Endothelial cell of umbilical vein (primary cell): ENCODE results near the gene GOLT1A. TPM values are rescaled to one million over a fixed set of nuclear protein-coding genes. Genes with fewer than 3 reads are reported as not detected.

Source experiments
- BruUV-seq: library from RNA; stranded (reverse); fragments of 400-500 nt; replicated peaks from 2 replicates; lab custom pipeline; 2021; lab: Mats Ljungman, UMichigan
- CTCF ChIA-PET: fragments of 300-600, 350-600 bp; sonication (Branson Sonifier 250); formaldehyde crosslinking; loops from one replicate; lab custom pipeline; 2021; ENCODE audit warnings: antibody characterized with exemption, inconsistent platforms; lab: Charles Lee
- POLR2A ChIA-PET: fragments of 300-600, 350-600 bp; sonication (Branson Sonifier 250); formaldehyde crosslinking; loops from one replicate; lab custom pipeline; 2021; ENCODE audit warnings: antibody characterized with exemption, inconsistent platforms; lab: Charles Lee
- DNase-seq: peaks from one replicate; pipeline ENCODE4 v3.0.0-alpha.2; 2011; ENCODE audit warnings: low read depth, low spot score
- FAIRE-seq: peaks from 2 replicates; lab custom pipeline; 2011; peaks lifted over from hg19 to GRCh38; lab: Jason Lieb, UNC
- H2AFZ ChIP-seq: 2 replicates; pipeline ENCODE4 v1.6.0; 2012; ENCODE audit warnings: low read depth, low read length, control low read depth, inconsistent platforms
- H3K27ac ChIP-seq: 2 replicates; pipeline ENCODE4 v1.5.1; 2011; ENCODE audit warnings: low read depth, mild to moderate bottlenecking, control low read depth, low read length, moderate library complexity; ENCODE audit not compliant: insufficient read depth
- H3K27me3 ChIP-seq, 2 experiments: 2 replicates each; pipeline versions ENCODE4 v1.6.0 to v1.6.1; 2011; ENCODE audit warnings: low read length in 2 of 2, mixed read lengths in 1 of 2; ENCODE audit not compliant: control insufficient read depth in 2 of 2, insufficient read depth in 2 of 2
- H3K36me3 ChIP-seq, 2 experiments: 2 replicates in 1 of 2; 3 replicates in 1 of 2; pipeline ENCODE4 v1.5.1; 2011; ENCODE audit warnings: low read length in 2 of 2, mild to moderate bottlenecking in 1 of 2, moderate library complexity in 1 of 2; ENCODE audit not compliant: control insufficient read depth in 2 of 2, insufficient read depth in 2 of 2; ENCODE audit errors: extremely low read depth in 1 of 2
- H3K4me1 ChIP-seq: 3 replicates; pipeline ENCODE4 v1.5.1; 2011; ENCODE audit warnings: mild to moderate bottlenecking, low read length; ENCODE audit not compliant: control insufficient read depth, insufficient read depth; ENCODE audit errors: extremely low read depth
- H3K4me2 ChIP-seq: 2 replicates; pipeline ENCODE4 v1.6.1; 2011; ENCODE audit warnings: low read length, control low read depth, mixed read lengths; ENCODE audit not compliant: insufficient read depth
- H3K4me3 ChIP-seq, 3 experiments: fragments of 200-600 bp in 1 of 3; sonication (generic), shearing (Covaris generic) in 1 of 3; replicated peaks in 1 of 3; 2 replicates each; pipeline ENCODE4 v1.5.1; 2011 to 2016; ENCODE audit warnings: control low read depth in 3 of 3, low read length in 3 of 3, mild to moderate bottlenecking in 2 of 3, inconsistent platforms in 1 of 3, low read depth in 1 of 3, moderate library complexity in 1 of 3; ENCODE audit not compliant: insufficient read depth in 1 of 3
- H3K79me2 ChIP-seq: 2 replicates; pipeline ENCODE4 v1.6.0; 2012; ENCODE audit warnings: low read length, inconsistent platforms; ENCODE audit not compliant: control insufficient read depth, insufficient read depth
- H3K9ac ChIP-seq: replicated peaks from 2 replicates; pipeline ENCODE3; 2011; ENCODE audit warnings: low read length, control low read depth; ENCODE audit not compliant: insufficient read depth; ENCODE audit errors: extremely low read depth
- H3K9me1 ChIP-seq: replicated peaks from 3 replicates; pipeline ENCODE4 v1.6.0; 2011; ENCODE audit warnings: mild to moderate bottlenecking, low read length; ENCODE audit not compliant: control insufficient read depth, insufficient read depth; ENCODE audit errors: extremely low read depth
- H3K9me3 ChIP-seq: replicated peaks from 2 replicates; pipeline ENCODE4 v1.5.1; 2012; ENCODE audit warnings: low read length, inconsistent platforms; ENCODE audit not compliant: control insufficient read depth, insufficient read depth
- H4K20me1 ChIP-seq: replicated peaks from 2 replicates; pipeline ENCODE3; 2011; ENCODE audit warnings: mild to moderate bottlenecking, low read length; ENCODE audit not compliant: control insufficient read depth, insufficient read depth; ENCODE audit errors: extremely low read depth
- CTCF ChIP-seq, 2 donors: IDR thresholded peaks; 1 replicate in 1 of 2; 2 replicates in 1 of 2; pipeline ENCODE4 v1.5.1; 2011; ENCODE audit warnings: low read length in 2 of 2, mild to moderate bottlenecking in 2 of 2, moderate library complexity in 2 of 2, control low read depth in 1 of 2, inconsistent platforms in 1 of 2, low read depth in 1 of 2; ENCODE audit not compliant: insufficient read depth in 1 of 2; ENCODE audit errors: extremely low read depth in 1 of 2
- EZH2 ChIP-seq: IDR thresholded peaks from 2 replicates; pipeline ENCODE4 v1.6.1; 2012; ENCODE audit warnings: borderline replicate concordance, low read depth, mild to moderate bottlenecking, moderate library complexity, low read length, inconsistent platforms; ENCODE audit not compliant: severe bottlenecking
- FOS ChIP-seq: IDR thresholded peaks from 2 replicates; pipeline ENCODE4 v1.6.1; 2011; ENCODE audit warnings: mild to moderate bottlenecking, low read length, moderate library complexity, borderline replicate concordance; ENCODE audit not compliant: insufficient read depth
- GATA2 ChIP-seq: IDR thresholded peaks from 2 replicates; pipeline ENCODE4 v1.7.0; 2011; ENCODE audit warnings: low read depth, mild to moderate bottlenecking, moderate library complexity, mixed read lengths, low read length; ENCODE audit not compliant: insufficient read length, insufficient read depth
- JUN ChIP-seq: IDR thresholded peaks from 2 replicates; pipeline ENCODE4 v1.6.1; 2011; ENCODE audit warnings: borderline replicate concordance, low read depth; ENCODE audit not compliant: insufficient read length, insufficient read depth
- MAX ChIP-seq: IDR thresholded peaks from 2 replicates; pipeline ENCODE4 v1.6.1; 2011; ENCODE audit not compliant: insufficient read depth, insufficient read length
- MYC ChIP-seq: IDR thresholded peaks from one replicate; pipeline ENCODE4 v1.6.1; 2011; ENCODE audit warnings: mild to moderate bottlenecking, low read depth, low read length
- POLR2A ChIP-seq: IDR thresholded peaks from 2 replicates; pipeline ENCODE4 v1.6.1; 2012; ENCODE audit warnings: low read depth, mild to moderate bottlenecking, control low read depth, low read length
- POLR2AphosphoS5 ChIP-seq: IDR thresholded peaks from 2 replicates; pipeline ENCODE4 v1.6.1; 2012; ENCODE audit warnings: low read depth, mild to moderate bottlenecking, control low read depth, low read length, moderate library complexity; ENCODE audit not compliant: insufficient read depth
- dilution Hi-C: fragments of 300-500 bp; cut with MboI; formaldehyde crosslinking; loops from one replicate; pipeline ENCODE4 v1.15.0; 2019; ENCODE audit warnings: low sequenced_read_pairs; ENCODE audit not compliant: extremely low pct_ligation_motif_present
- intact Hi-C: fragments of 100-400 bp; cut with micrococcal nuclease; formaldehyde crosslinking; loops from one replicate; pipeline ENCODE4 v1.10.0; 2022
- polyA plus RNA-seq, 4 experiments: library from polyadenylated mRNA; depleted of rRNA in 3 of 4; stranded (reverse) in 3 of 4; unstranded in 1 of 4; fragments of >200 nt; gene quantifications; 2 replicates each; pipeline versions ENCODE4 v1.2.1 to v1.2.3, GENCODE V29; 2011 to 2012; ENCODE audit warnings: missing spikeins in 1 of 4
- total RNA-seq: library from RNA; stranded (reverse); gene quantifications from 2 replicates; pipeline ENCODE4 v1.2.3, GENCODE V29; 2021

Gene GOLT1A
- total and polyA plus RNA-seq, 2 donors (not counting 3 experiments of a cell fraction or from before 2014, with no cell fraction given), result not detected

- ChIA-PET CTCF (interaction anchor here (1.3 to 9.8 kb wide), 2 partner anchors 93 to 100 kb away, joined by 4 to 318 read pairs; partner anchors contain the start of gene PLEKHA6), POLR2A (no interaction called here)
- H3K9ac ChIP-seq, result no peak overlapping the region
- no peak for FAIRE-seq
- H3K27me3 ChIP-seq, result no peaks in the 10 kb centered on the region
- H3K4me2 ChIP-seq, result no peak overlapping the region
- dilution Hi-C loops, result no loop called here
- no peak overlapping the region for H2AFZ ChIP-seq
- no peak overlapping the region for H3K27ac ChIP-seq
- BruUV-seq, result no TSS peak
- H3K36me3 ChIP-seq, result no peaks in the 10 kb centered on the region
- no peaks in the 10 kb centered on the region for H3K9me3 ChIP-seq
- H4K20me1 ChIP-seq, result no peaks in the 10 kb centered on the region
- H3K4me3 ChIP-seq, result no peak overlapping the region
- peaks cover 4% of the 10 kb centered on the region for H3K4me1 ChIP-seq
- H3K79me2 ChIP-seq, result no peaks in the 10 kb centered on the region
- TF ChIP-seq MAX, result no peak
- no peak for TF ChIP-seq MYC
- TF ChIP-seq POLR2AphosphoS5, result no peak
- no peak for TF ChIP-seq EZH2
- intact Hi-C loops, result no loop called here
- H3K9me1 ChIP-seq, result no peaks in the 10 kb centered on the region
- no peak for DNase-seq
Observed at GRCh38 chr1:204261266-204261665, 47.5 kb upstream of the GOLT1A start.

GRCh38 chr1:204260601-204261197, 46.9 kb upstream of the GOLT1A start:
- no peak overlapping the region for H3K27ac ChIP-seq
- peaks cover 4% of the 10 kb centered on the region for H3K4me1 ChIP-seq
- H3K79me2 ChIP-seq, result no peaks in the 10 kb centered on the region
- H3K4me3 ChIP-seq, result no peak overlapping the region
- H3K36me3 ChIP-seq, result no peaks in the 10 kb centered on the region
- TF ChIP-seq JUN (no peak), POLR2AphosphoS5 (no peak), FOS (no peak), POLR2A (no peak), GATA2 (no peak), CTCF (IDR thresholded peaks at IDR 0.05; ENCODE audit: extremely low read depth in 1 of 2, insufficient read depth in 1 of 2, low read depth in 1 of 2, low read length in 2 of 2) (no peak), EZH2 (no peak), MYC (no peak), MAX (no peak)
- DNase-seq, result no peak
- no peak overlapping the region for H2AFZ ChIP-seq
- intact Hi-C loops, result no loop called here
- H3K4me2 ChIP-seq, result no peak overlapping the region
- no TSS peak for BruUV-seq
- H3K9me3 ChIP-seq, result no peaks in the 10 kb centered on the region
- H3K9me1 ChIP-seq, result no peaks in the 10 kb centered on the region
- no peak overlapping the region for H3K9ac ChIP-seq
- dilution Hi-C loops, result no loop called here
- no peaks in the 10 kb centered on the region for H4K20me1 ChIP-seq
- FAIRE-seq, result no peak
- no peaks in the 10 kb centered on the region for H3K27me3 ChIP-seq
- POLR2A ChIA-PET, result no interaction called here
- CTCF ChIA-PET, result interaction anchor here (3.2 to 9.8 kb wide), 2 partner anchors 100 to 242 kb away, joined by 17 to 318 read pairs; partner anchors contain the start of gene PLEKHA6
